H9 (cell line): ENCODE results near the gene MFRP. TPM values are rescaled to one million over a fixed set of nuclear protein-coding genes. Genes with fewer than 3 reads are reported as not detected.

Experiments
- DNase-seq: peaks from one replicate; pipeline ENCODE4 v3.0.0-alpha.2; 2017
- H2AFZ ChIP-seq: one replicate; pipeline ENCODE4 v1.6.1; 2013; ENCODE audit warnings: mild to moderate bottlenecking, low read length, control low read depth, moderate library complexity
- H2AK5ac ChIP-seq: 2 replicates; pipeline ENCODE4 v1.6.1; 2013; ENCODE audit warnings: low read length, control low read depth, mixed read lengths; ENCODE audit not compliant: insufficient read length
- H2BK120ac ChIP-seq: one replicate; pipeline ENCODE4 v1.6.1; 2013; ENCODE audit warnings: low read depth, mild to moderate bottlenecking, low read length, control low read depth, inconsistent platforms; ENCODE audit not compliant: poor library complexity, severe bottlenecking
- H2BK12ac ChIP-seq: 2 replicates; pipeline ENCODE4 v1.6.1; 2013; ENCODE audit warnings: low read length, control low read depth, mixed read lengths, low read depth; ENCODE audit not compliant: insufficient read length
- H2BK15ac ChIP-seq: 2 replicates; pipeline ENCODE4 v1.6.1; 2013; ENCODE audit warnings: low read depth, low read length, control low read depth
- H2BK20ac ChIP-seq: one replicate; pipeline ENCODE4 v1.6.1; 2013; ENCODE audit warnings: low read depth, mild to moderate bottlenecking, low read length, control low read depth, inconsistent platforms; ENCODE audit not compliant: poor library complexity, severe bottlenecking
- H2BK5ac ChIP-seq: 2 replicates; pipeline ENCODE4 v1.6.1; 2013; ENCODE audit warnings: low read length, control low read depth, mixed read lengths; ENCODE audit not compliant: insufficient read length
- H3K14ac ChIP-seq: 2 replicates; pipeline ENCODE4 v1.6.1; 2013; ENCODE audit warnings: low read length, control low read depth; ENCODE audit not compliant: insufficient read depth
- H3K18ac ChIP-seq: 2 replicates; pipeline ENCODE4 v1.6.1; 2013; ENCODE audit warnings: low read depth, mild to moderate bottlenecking, mixed read lengths, low read length, control low read depth; ENCODE audit not compliant: insufficient read length
- H3K23ac ChIP-seq: 2 replicates; pipeline ENCODE4 v1.6.1; 2013; ENCODE audit warnings: low read length, control low read depth, mixed read lengths, low read depth; ENCODE audit not compliant: insufficient read length
- H3K23me2 ChIP-seq: 2 replicates; pipeline ENCODE4 v1.6.1; 2013; ENCODE audit warnings: low read depth, mild to moderate bottlenecking, mixed read lengths, low read length, control low read depth; ENCODE audit not compliant: insufficient read length, poor library complexity, severe bottlenecking
- H3K27ac ChIP-seq: 2 replicates; pipeline ENCODE4 v1.5.1; 2013; ENCODE audit warnings: low read length, control low read depth, mixed read lengths, low read depth; ENCODE audit not compliant: insufficient read length
- H3K27me3 ChIP-seq: 2 replicates; pipeline ENCODE4 v1.6.1; 2013; ENCODE audit warnings: low read length, control low read depth, inconsistent platforms; ENCODE audit not compliant: insufficient read depth
- H3K4ac ChIP-seq: 2 replicates; pipeline ENCODE4 v1.6.1; 2013; ENCODE audit warnings: low read depth, mild to moderate bottlenecking, control low read depth, inconsistent platforms, low read length, moderate library complexity
- H3K4me1 ChIP-seq: 2 replicates; pipeline ENCODE4 v1.6.1; 2013; ENCODE audit warnings: low read length, control low read depth, inconsistent platforms; ENCODE audit not compliant: insufficient read depth
- H3K4me2 ChIP-seq: 2 replicates; pipeline ENCODE4 v1.6.1; 2013; ENCODE audit warnings: low read length, control low read depth, mixed read lengths; ENCODE audit not compliant: insufficient read length, insufficient read depth
- H3K56ac ChIP-seq: 2 replicates; pipeline ENCODE4 v1.6.1; 2013; ENCODE audit warnings: low read depth, mild to moderate bottlenecking, mixed read lengths, low read length, control low read depth; ENCODE audit not compliant: insufficient read length
- H3K79me1 ChIP-seq: 2 replicates; pipeline ENCODE4 v1.6.1; 2013; ENCODE audit warnings: low read depth, mild to moderate bottlenecking, moderate library complexity, low read length, control low read depth, inconsistent platforms; ENCODE audit not compliant: insufficient read depth, poor library complexity, severe bottlenecking
- H3K79me2 ChIP-seq: 2 replicates; pipeline ENCODE4 v1.6.1; 2013; ENCODE audit warnings: low read length, control low read depth, inconsistent platforms; ENCODE audit not compliant: insufficient read depth
- H3K9ac ChIP-seq: 2 replicates; pipeline ENCODE4 v1.6.1; 2013; ENCODE audit warnings: low read length, control low read depth, mixed read lengths; ENCODE audit not compliant: insufficient read length; ENCODE audit errors: extremely low read depth
- H3K9me3 ChIP-seq: one replicate; pipeline ENCODE4 v1.6.1; 2013; ENCODE audit warnings: low read depth, low read length, inconsistent platforms; ENCODE audit not compliant: control insufficient read depth
- H3T11ph ChIP-seq: one replicate; pipeline ENCODE4 v1.6.1; 2013; ENCODE audit warnings: mild to moderate bottlenecking, low read length, control low read depth, inconsistent platforms
- H4K20me1 ChIP-seq: one replicate; pipeline ENCODE4 v1.6.1; 2013; ENCODE audit not compliant: control insufficient read depth, insufficient read length, insufficient read depth
- H4K5ac ChIP-seq: 2 replicates; pipeline ENCODE4 v1.6.1; 2013; ENCODE audit warnings: low read depth, mild to moderate bottlenecking, mixed read lengths, low read length, control low read depth; ENCODE audit not compliant: insufficient read length
- H4K8ac ChIP-seq: replicated peaks from 2 replicates; pipeline ENCODE4 v1.6.1; 2013; ENCODE audit warnings: low read length, control low read depth, mixed read lengths, low read depth; ENCODE audit not compliant: insufficient read length
- H4K91ac ChIP-seq: 2 replicates; pipeline ENCODE4 v1.6.1; 2013; ENCODE audit warnings: low read depth, mild to moderate bottlenecking, moderate library complexity, mixed read lengths, low read length, control low read depth; ENCODE audit not compliant: insufficient read length
- H3K27ac Mint-ChIP-seq, 3 experiments: 2 replicates in 2 of 3; 3 replicates in 1 of 3; pipeline ENCODE4 v1.8.0; 2020 to 2021; ENCODE audit warnings: mixed read lengths in 3 of 3, mild to moderate bottlenecking in 1 of 3, moderate library complexity in 1 of 3
- H3K27me3 Mint-ChIP-seq: 2 replicates; pipeline ENCODE4 v1.8.0; 2021; ENCODE audit warnings: low read depth, mild to moderate bottlenecking, moderate library complexity, mixed read lengths
- H3K36me3 Mint-ChIP-seq, 3 experiments: 2 replicates in 2 of 3; 3 replicates in 1 of 3; pipeline ENCODE4 v1.8.0; 2020 to 2021; ENCODE audit warnings: low read depth in 3 of 3, mixed read lengths in 3 of 3; ENCODE audit not compliant: insufficient read depth in 1 of 3
- H3K4me1 Mint-ChIP-seq, 2 experiments: 2 replicates each; pipeline ENCODE4 v1.8.0; 2020; ENCODE audit warnings: mixed read lengths in 2 of 2
- H3K4me3 Mint-ChIP-seq, 2 experiments: 2 replicates in 1 of 2; 3 replicates in 1 of 2; pipeline ENCODE4 v1.8.0; 2020 to 2021; ENCODE audit warnings: mild to moderate bottlenecking in 2 of 2, mixed read lengths in 2 of 2, moderate library complexity in 1 of 2
- H3K9me3 Mint-ChIP-seq, 2 experiments: 2 replicates in 1 of 2; 3 replicates in 1 of 2; pipeline ENCODE4 v1.8.0; 2020; ENCODE audit warnings: mild to moderate bottlenecking in 2 of 2, mixed read lengths in 2 of 2, moderate library complexity in 1 of 2
- CTCF ChIP-seq: fragments of 200-600 bp; sonication (generic); conservative IDR thresholded peaks from 3 replicates; pipeline ENCODE4 v1.8.0; 2021; ENCODE audit warnings: antibody characterized with exemption, mild to moderate bottlenecking
- WGBS: extraction: QIAGEN DNeasy Blood & Tissue Kit; methylation state at CpG from one replicate; pipeline ENCODE4 v1.1.7; 2013; ENCODE audit warnings: missing lambda C conversion rate, low lambda C conversion rate, mixed read lengths; ENCODE audit not compliant: insufficient read length; ENCODE audit errors: extremely low coverage; 5-methylcytosine and 5-hydroxymethylcytosine counted together
- total RNA-seq: library from RNA; stranded (reverse); gene quantifications from 2 replicates; pipeline ENCODE4 v1.2.1, GENCODE V29; 2021

The MFRP gene
- total RNA-seq, 1 experiment from 2014 or later, result not detected

DNA sequence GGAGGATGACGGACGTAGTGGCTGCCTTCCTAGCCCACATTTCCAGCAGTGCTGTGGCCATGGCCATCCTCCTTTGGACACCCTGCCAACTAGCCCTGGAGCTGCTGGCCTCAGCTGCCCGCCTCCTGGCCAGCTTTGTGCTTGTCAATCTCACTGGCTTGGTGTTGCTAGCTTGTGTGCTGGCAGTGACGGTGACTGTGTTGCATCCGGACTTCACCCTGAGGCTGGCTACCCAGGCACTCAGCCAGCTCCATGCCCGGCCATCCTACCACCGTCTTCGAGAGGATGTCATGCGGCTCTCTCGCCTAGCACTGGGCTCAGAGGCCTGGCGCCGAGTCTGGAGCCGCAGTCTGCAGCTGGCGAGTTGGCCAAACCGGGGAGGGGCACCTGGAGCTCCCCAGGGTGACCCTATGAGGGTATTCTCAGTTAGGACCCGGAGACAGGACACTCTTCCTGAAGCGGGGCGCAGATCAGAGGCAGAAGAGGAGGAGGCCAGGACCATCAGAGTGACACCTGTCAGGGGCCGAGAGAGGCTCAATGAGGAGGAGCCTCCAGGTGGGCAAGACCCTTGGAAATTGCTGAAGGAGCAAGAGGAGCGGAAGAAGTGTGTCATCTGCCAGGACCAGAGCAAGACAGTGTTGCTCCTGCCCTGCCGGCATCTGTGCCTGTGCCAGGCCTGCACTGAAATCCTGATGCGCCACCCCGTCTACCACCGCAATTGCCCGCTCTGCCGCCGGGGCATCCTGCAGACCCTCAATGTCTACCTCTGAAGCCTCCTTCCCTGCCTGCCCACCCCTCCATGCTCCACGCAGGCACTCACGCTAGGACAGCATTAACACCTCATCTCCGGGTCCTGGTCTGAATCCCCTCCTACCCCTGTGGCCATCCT, 10.6 kb downstream of the MFRP start:
- Histone ChIP-seq H3K4me2 (peak overlapping the region; percentile 97), H4K91ac (no peak overlapping the region), H2BK20ac (no peak overlapping the region), H3K14ac (no peak overlapping the region), H3K56ac (no peak overlapping the region), H3T11ph (no peak overlapping the region), H2AFZ (no peak overlapping the region), H2AK5ac (no peak overlapping the region), H2BK15ac (no peak overlapping the region), H3K79me2 (peaks cover 13% of the 10 kb centered on the region; the same call in 1 of the 2 replicates), H3K27me3 (peaks cover 9% of the 10 kb centered on the region), H3K4me1 (no peaks in the 10 kb centered on the region; the same call in 1 of the 2 replicates), H3K23me2 (peaks cover 28% of the 10 kb centered on the region), H3K9me3 (no peaks in the 10 kb centered on the region), H2BK12ac (no peak overlapping the region), H3K79me1 (peaks cover 9% of the 10 kb centered on the region), H2BK5ac (no peak overlapping the region), H2BK120ac (no peak overlapping the region), H4K8ac (no peak overlapping the region), H3K18ac (no peak overlapping the region), H4K5ac (no peak overlapping the region), H3K23ac (no peak overlapping the region), H3K4ac (no peak overlapping the region), H3K27ac (no peak overlapping the region), H4K20me1 (no peaks in the 10 kb centered on the region), H3K9ac (peak overlapping the region; percentile 97)
- peak overlapping the region in 2 of 3 experiments; percentile 83 to 99; a peak in 3 of 7 replicates for H3K27ac Mint-ChIP-seq
- peaks cover 49 to 75% of the 10 kb centered on the region in 2 experiments for H3K4me1 Mint-ChIP-seq
- H3K36me3 Mint-ChIP-seq, result peaks cover 13 to 18% (median 15%) of the 10 kb centered on the region in 3 experiments
- no peak for TF ChIP-seq CTCF
- H3K9me3 Mint-ChIP-seq, result no peaks in the 10 kb centered on the region; a peak in 1 of 5 replicates
- peak overlapping the region; percentile 99 for H3K4me3 Mint-ChIP-seq
- H3K27me3 Mint-ChIP-seq, result peaks cover 20% of the 10 kb centered on the region
- DNase-seq, result no peak
- WGBS, result no CpG with 5 or more reads among the region's 30 CpGs
